GM23248 (cell line): ENCODE data around the gene CCL17. TPM values are rescaled to one million over a fixed set of nuclear protein-coding genes. Genes with fewer than 3 reads are reported as not detected.

ENCODE experiments used
- DNase-seq: peaks from one replicate; pipeline ENCODE4 v3.0.0-alpha.2; 2015
- H2AFZ ChIP-seq: fragments of 200-600 bp; sonication (generic); 2 replicates; pipeline ENCODE4 v1.6.1; 2016; ENCODE audit warnings: antibody characterized with exemption
- H3F3A ChIP-seq: fragments of 200-600 bp; sonication (generic); 2 replicates; pipeline ENCODE4 v1.6.1; 2016; ENCODE audit warnings: mild to moderate bottlenecking, antibody characterized with exemption, mixed run types; ENCODE audit not compliant: insufficient read depth
- H3K27ac ChIP-seq: fragments of 200-600 bp; sonication (generic); 2 replicates; pipeline ENCODE4 v1.5.1; 2016; ENCODE audit warnings: mild to moderate bottlenecking
- H3K27me3 ChIP-seq: fragments of 200-600 bp; sonication (generic); replicated peaks from 2 replicates; pipeline ENCODE4 v1.6.1; 2016; ENCODE audit warnings: mild to moderate bottlenecking; ENCODE audit not compliant: insufficient read depth
- H3K36me3 ChIP-seq: fragments of 200-600 bp; sonication (generic); 2 replicates; pipeline ENCODE4 v1.6.1; 2016; ENCODE audit warnings: low read depth, mild to moderate bottlenecking
- H3K4me1 ChIP-seq: fragments of 200-600 bp; sonication (generic); 2 replicates; pipeline ENCODE4 v1.6.1; 2016; ENCODE audit warnings: mild to moderate bottlenecking; ENCODE audit not compliant: insufficient read depth
- H3K4me2 ChIP-seq: fragments of 200-600 bp; sonication (generic); one replicate; pipeline ENCODE4 v1.6.1; 2016; ENCODE audit warnings: mild to moderate bottlenecking; ENCODE audit not compliant: unreplicated experiment
- H3K4me3 ChIP-seq: fragments of 200-600 bp; sonication (generic); 2 replicates; pipeline ENCODE4 v1.5.1; 2016; ENCODE audit warnings: mild to moderate bottlenecking
- H3K79me2 ChIP-seq: fragments of 200-600 bp; sonication (generic); 2 replicates; pipeline ENCODE4 v1.6.1; 2016; ENCODE audit warnings: mild to moderate bottlenecking; ENCODE audit not compliant: insufficient read depth
- H3K9ac ChIP-seq: fragments of 200-600 bp; sonication (generic); 2 replicates; pipeline ENCODE4 v1.6.1; 2016; ENCODE audit warnings: mild to moderate bottlenecking
- H3K9me2 ChIP-seq: fragments of 200-600 bp; sonication (generic); 2 replicates; pipeline ENCODE4 v1.6.1; 2016; ENCODE audit warnings: mixed run types, mild to moderate bottlenecking, moderate library complexity; ENCODE audit not compliant: insufficient read depth
- H3K9me3 ChIP-seq: fragments of 200-600 bp; sonication (generic); one replicate; pipeline ENCODE4 v1.6.1; 2017; ENCODE audit warnings: low read depth
- H4K20me1 ChIP-seq: fragments of 200-600 bp; sonication (generic); 2 replicates; pipeline ENCODE4 v1.6.0; 2016; ENCODE audit not compliant: insufficient read depth
- EZH2 ChIP-seq: fragments of 200-600 bp; sonication (generic); IDR thresholded peaks from 2 replicates; pipeline ENCODE4 v1.6.1; 2018; ENCODE audit warnings: antibody characterized with exemption, mild to moderate bottlenecking; ENCODE audit not compliant: insufficient read depth, poor library complexity, severe bottlenecking
- EZH2phosphoT487 ChIP-seq: fragments of 200-600 bp; sonication (generic); IDR thresholded peaks from 2 replicates; pipeline ENCODE4 v1.6.1; 2018; ENCODE audit warnings: antibody characterized with exemption, moderate library complexity, mild to moderate bottlenecking, low read depth; ENCODE audit not compliant: insufficient read depth
- WGBS, 2 experiments: methylation state at CpG; one replicate each; pipeline ENCODE4 v1.1.6; 2015 to 2017; ENCODE audit warnings: low lambda C conversion rate in 2 of 2, low coverage in 1 of 2; ENCODE audit errors: missing lambda C conversion rate in 2 of 2; 5-methylcytosine and 5-hydroxymethylcytosine counted together
- in situ Hi-C: fragments of 300-500 bp; cut with MboI; formaldehyde crosslinking; loops from 2 replicates; pipeline ENCODE4 v1.15.0; 2020
- polyA plus RNA-seq: library from polyadenylated mRNA; unstranded; fragments of >200 nt; fragmentation: Nextera tagmentation; extraction: Ambion mirVana; gene quantifications from 2 replicates; pipeline ENCODE4 v1.2.1, GENCODE V29; 2016
- total RNA-seq: library from RNA; depleted of rRNA; stranded (reverse); fragments of >200 nt; shearing (Covaris generic); gene quantifications from 2 replicates; pipeline ENCODE4 v1.2.3, GENCODE V29; 2014

CCL17 gene
- total and polyA plus RNA-seq, 2 experiments from 2014 or later: not detected

GRCh38 chr16:57381791-57382534 is 22.6 kb upstream of the CCL17 start:
- TF ChIP-seq EZH2phosphoT487 (no peak), EZH2 (no peak)
- Histone ChIP-seq H3K4me1 (no peaks in the 10 kb centered on the region), H3K36me3 (no peaks in the 10 kb centered on the region), H3K4me2 (no peak overlapping the region), H4K20me1 (no peaks in the 10 kb centered on the region), H3K9me3 (no peaks in the 10 kb centered on the region), H3F3A (no peaks in the 10 kb centered on the region), H3K9me2 (no peaks in the 10 kb centered on the region), H3K27me3 (peaks cover 13% of the 10 kb centered on the region), H2AFZ (no peak overlapping the region), H3K79me2 (no peaks in the 10 kb centered on the region), H3K27ac (no peak overlapping the region), H3K4me3 (no peak overlapping the region), H3K9ac (no peak overlapping the region)
- DNase-seq: no peak
- in situ Hi-C loops: no loop called here
- WGBS, 2 experiments: 86 to 87% methylated on average over 25 to 34 of the region's 35 CpGs

- Histone ChIP-seq H3K4me3 (no peak overlapping the region), H3K79me2 (no peaks in the 10 kb centered on the region), H3K9me2 (no peaks in the 10 kb centered on the region), H3K9ac (no peak overlapping the region), H3K4me1 (no peaks in the 10 kb centered on the region), H3K36me3 (no peaks in the 10 kb centered on the region), H3K27ac (no peak overlapping the region), H4K20me1 (no peaks in the 10 kb centered on the region), H3F3A (no peaks in the 10 kb centered on the region), H2AFZ (no peak overlapping the region), H3K9me3 (no peaks in the 10 kb centered on the region), H3K4me2 (no peak overlapping the region), H3K27me3 (peaks cover 10% of the 10 kb centered on the region; the same call in 1 of the 2 replicates)
- TF ChIP-seq EZH2: no peak
- TF ChIP-seq EZH2phosphoT487: no peak
- WGBS, 2 experiments: 81 to 82% methylated on average over 13 to 16 of the region's 16 CpGs
- in situ Hi-C loops: no loop called here
- no peak for DNase-seq
These were observed 21.9 kb upstream of the CCL17 start for GRCh38 chr16:57382535-57383275.

- no peaks in the 10 kb centered on the region for H3K79me2 ChIP-seq
- H3K27me3 ChIP-seq: peaks cover 10% of the 10 kb centered on the region; the same call in 1 of the 2 replicates
- TF ChIP-seq EZH2 (no peak), EZH2phosphoT487 (no peak)
- no peak overlapping the region for H3K9ac ChIP-seq
- 42 to 43% methylated on average over 8 of the region's 8 CpGs for WGBS, 2 experiments
- no peak overlapping the region for H2AFZ ChIP-seq
- H3K9me2 ChIP-seq: no peaks in the 10 kb centered on the region
- H3F3A ChIP-seq: no peaks in the 10 kb centered on the region
- H3K4me2 ChIP-seq: no peak overlapping the region
- no peaks in the 10 kb centered on the region for H3K4me1 ChIP-seq
- H3K36me3 ChIP-seq: no peaks in the 10 kb centered on the region
- H3K9me3 ChIP-seq: no peaks in the 10 kb centered on the region
- no peak overlapping the region for H3K27ac ChIP-seq
- in situ Hi-C loops: no loop called here
- no peak overlapping the region for H3K4me3 ChIP-seq
- DNase-seq: peak; percentile 43
- no peaks in the 10 kb centered on the region for H4K20me1 ChIP-seq
These were observed 21.0 kb upstream of the CCL17 start for GRCh38 chr16:57383276-57384247.
